ENCODE data around the gene GLS. TPM values are rescaled to one million over a fixed set of nuclear protein-coding genes. Genes with fewer than 3 reads are reported as not detected.

The GLS gene
- total and polyA plus RNA-seq, 9 of the 15 experiments (the other 6 are each of a cell fraction or from before 2014, with no cell fraction given) = 13.7 to 77.5 (median 48.2) TPM

GRCh38 chr2:191008286-191008685 lies 127.7 kb downstream of the GLS start:
- in situ Hi-C loops (cut with MboI) = no loop called here
- no peak for DNase-seq (ENCODE audit: extremely low read depth in 1 of 4, low spot score in 3 of 4)
- Histone ChIP-seq H3K4me2 (ENCODE audit: insufficient read depth, low read length) (no peak overlapping the region), H3K9me1 (ENCODE audit: control insufficient read depth, insufficient read depth, low read length) (no peaks in the 10 kb centered on the region), H3K36me3 (ENCODE audit: control insufficient read depth, insufficient read depth, low read length) (peaks cover 88% of the 10 kb centered on the region), H3K9ac (ENCODE audit: insufficient read depth in 1 of 2, low read depth in 2 of 2, low read length in 2 of 2) (no peak overlapping the region), H2AFZ (ENCODE audit: low read depth, low read length) (no peak overlapping the region), H3K27ac (ENCODE audit: extremely low read depth, low read depth, low read length) (no peak overlapping the region), H3K9me3 (replicated peaks; ENCODE audit: control insufficient read depth, insufficient read depth, low read depth, low read length) (no peaks in the 10 kb centered on the region), H3K79me2 (ENCODE audit: control insufficient read depth, insufficient read depth, low read length) (peaks cover 17% of the 10 kb centered on the region), H3K4me1 (replicated peaks in 1 of 2; ENCODE audit: control insufficient read depth in 2 of 2, insufficient read depth in 2 of 2, low read length in 2 of 2) (no peaks in the 10 kb centered on the region; a peak in 2 of 5 replicates), H3K27me3 (ENCODE audit: control insufficient read depth in 2 of 2, insufficient read depth in 2 of 2, low read length in 2 of 2) (no peaks in the 10 kb centered on the region), H3K4me3 (no peak overlapping the region), H4K20me1 (replicated peaks; ENCODE audit: control insufficient read depth, insufficient read depth, low read length) (no peaks in the 10 kb centered on the region)
- no peak for FAIRE-seq
- POLR2A ChIA-PET = no interaction called here
- no peak for ATAC-seq
- intact Hi-C loops (cut with micrococcal nuclease) = no loop called here
- no TSS peak for BruUV-seq (replicated peaks)
- CTCF ChIA-PET (ENCODE audit: low intra/inter-chr PET ratio) = no interaction called here
- TF ChIP-seq PTTG1 (tag; IDR thresholded peaks at IDR 0.05; ENCODE audit: low read depth) (no peak), MGA (IDR thresholded peaks at IDR 0.05) (no peak), MAZ (CRISPR knock-in tag; conservative IDR thresholded peaks at IDR 0.05 in 1 of 2, IDR thresholded peaks at IDR 0.05 in 1 of 2) (no peak), E4F1 (CRISPR knock-in tag; IDR thresholded peaks at IDR 0.05; ENCODE audit: borderline replicate concordance) (no peak)
- TF ChIP-seq, protein P1, sequence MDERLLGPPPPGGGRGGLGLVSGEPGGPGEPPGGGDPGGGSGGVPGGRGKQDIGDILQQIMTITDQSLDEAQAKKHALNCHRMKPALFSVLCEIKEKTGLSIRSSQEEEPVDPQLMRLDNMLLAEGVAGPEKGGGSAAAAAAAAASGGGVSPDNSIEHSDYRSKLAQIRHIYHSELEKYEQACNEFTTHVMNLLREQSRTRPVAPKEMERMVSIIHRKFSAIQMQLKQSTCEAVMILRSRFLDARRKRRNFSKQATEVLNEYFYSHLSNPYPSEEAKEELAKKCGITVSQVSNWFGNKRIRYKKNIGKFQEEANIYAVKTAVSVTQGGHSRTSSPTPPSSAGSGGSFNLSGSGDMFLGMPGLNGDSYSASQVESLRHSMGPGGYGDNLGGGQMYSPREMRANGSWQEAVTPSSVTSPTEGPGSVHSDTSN (CRISPR knock-in tag; IDR thresholded peaks at IDR 0.05; ENCODE audit: low read depth) = no peak
- TF ChIP-seq, protein P1 (tag; conservative IDR thresholded peaks at IDR 0.05; ENCODE audit: low read depth) = no peak

Measured in K562 (cell line).